Measurements from ENCODE around the gene C17orf107.
A peak's percentile ranks its signal among the peaks of the same experiment; 100 is the strongest.
"Not testable (repeated sequence)": the region's sequence is repeated elsewhere in the genome, so short reads cannot be mapped to it uniquely, and the experiment has no call there.

The C17orf107 gene

GRCh38 chr17:4908301-4908700 lies 9.0 kb downstream of the C17orf107 start:
- no peak overlapping the region for H2AK5ac ChIP-seq (ENCODE audit: low read length)
- H3K23ac ChIP-seq (ENCODE audit: low read length) = no peak overlapping the region
- peak overlapping the region; percentile 76 for H4K91ac ChIP-seq (ENCODE audit: low read depth, low read length)
- H4K12ac ChIP-seq (ENCODE audit: low read depth, low read length) = peak overlapping the region; percentile 14
- H2AFZ ChIP-seq (ENCODE audit: insufficient read depth, low read length, poor library complexity) = no peak overlapping the region
- H2BK120ac ChIP-seq (ENCODE audit: insufficient read depth, low read length, poor library complexity) = peak overlapping the region; percentile 50
- H3K9ac ChIP-seq (ENCODE audit: low read length) = no peak overlapping the region
- peak overlapping the region; percentile 39 for H3K4me2 ChIP-seq (ENCODE audit: low read length)
- peak overlapping the region; percentile 97 for H3K27ac ChIP-seq (ENCODE audit: low read depth, low read length)
- peaks cover 4% of the 10 kb centered on the region for H3K79me2 ChIP-seq (ENCODE audit: control insufficient read depth, insufficient read depth, low read length, poor library complexity)
- no peak overlapping the region for H3K4me3 ChIP-seq (ENCODE audit: low read depth, low read length)
- no peaks in the 10 kb centered on the region for H3K27me3 ChIP-seq (ENCODE audit: insufficient read depth, low read length)
- H4K8ac ChIP-seq (ENCODE audit: low read depth, low read length) = peak overlapping the region; percentile 56
- peak; percentile 81 to 85 for DNase-seq
- no peak overlapping the region for H3K14ac ChIP-seq (ENCODE audit: low read length)
- peaks cover 2% of the 10 kb centered on the region for H3K9me3 ChIP-seq (ENCODE audit: insufficient read depth, low read depth, low read length)
- H3K4ac ChIP-seq (ENCODE audit: low read depth, low read length) = no peak overlapping the region
- H3K79me1 ChIP-seq (ENCODE audit: low read length) = peaks cover 11% of the 10 kb centered on the region
- no peak overlapping the region for H2BK12ac ChIP-seq (ENCODE audit: low read length)
- H2BK5ac ChIP-seq (ENCODE audit: low read depth, low read length, poor library complexity) = peak overlapping the region; percentile 27
- H3K18ac ChIP-seq (ENCODE audit: low read length) = peak overlapping the region; percentile 49
- WGBS (ENCODE audit: extremely low coverage, insufficient coverage, insufficient read length) = no CpG with 5 or more reads among the region's 10 CpGs
- peaks cover 8 to 14% of the 10 kb centered on the region in 2 experiments for H3K4me1 ChIP-seq (ENCODE audit: control insufficient read depth in 1 of 2, insufficient read depth in 2 of 2, low read length in 2 of 2)
- H3K36me3 ChIP-seq (ENCODE audit: control insufficient read depth in 1 of 2, insufficient read depth in 2 of 2, low read length in 2 of 2) = no peaks in the 10 kb centered on the region

GRCh38 chr17:4908711-4909496 lies 9.6 kb downstream of the C17orf107 start:
- peak overlapping the region; percentile 75 for H3K14ac ChIP-seq (ENCODE audit: low read length)
- peak overlapping the region; percentile 49 for H3K18ac ChIP-seq (ENCODE audit: low read length)
- peak overlapping the region; percentile 99 for H2BK5ac ChIP-seq (ENCODE audit: low read depth, low read length, poor library complexity)
- peak overlapping the region; percentile 97 for H3K27ac ChIP-seq (ENCODE audit: low read depth, low read length)
- peak; percentile 95 to 96 for DNase-seq
- H3K4me1 ChIP-seq (ENCODE audit: control insufficient read depth in 1 of 2, insufficient read depth in 2 of 2, low read length in 2 of 2) = peaks cover 8 to 14% of the 10 kb centered on the region in 2 experiments
- peak overlapping the region; percentile 21 for H2AK5ac ChIP-seq (ENCODE audit: low read length)
- peak overlapping the region; percentile 95 for H4K8ac ChIP-seq (ENCODE audit: low read depth, low read length)
- peak overlapping the region; percentile 15 for H4K12ac ChIP-seq (ENCODE audit: low read depth, low read length)
- H3K79me2 ChIP-seq (ENCODE audit: control insufficient read depth, insufficient read depth, low read length, poor library complexity) = peaks cover 4% of the 10 kb centered on the region
- H3K79me1 ChIP-seq (ENCODE audit: low read length) = peaks cover 11% of the 10 kb centered on the region
- peaks cover 2% of the 10 kb centered on the region for H3K9me3 ChIP-seq (ENCODE audit: insufficient read depth, low read depth, low read length)
- H3K27me3 ChIP-seq (ENCODE audit: insufficient read depth, low read length) = no peaks in the 10 kb centered on the region
- H2BK120ac ChIP-seq (ENCODE audit: insufficient read depth, low read length, poor library complexity) = peak overlapping the region; percentile 87
- peak overlapping the region; percentile 3 for H2BK12ac ChIP-seq (ENCODE audit: low read length)
- no peak overlapping the region for H3K9ac ChIP-seq (ENCODE audit: low read length)
- peak overlapping the region; percentile 93 for H4K91ac ChIP-seq (ENCODE audit: low read depth, low read length)
- no peaks in the 10 kb centered on the region for H3K36me3 ChIP-seq (ENCODE audit: control insufficient read depth in 1 of 2, insufficient read depth in 2 of 2, low read length in 2 of 2)
- no CpG with 5 or more reads among the region's 20 CpGs for WGBS (ENCODE audit: extremely low coverage, insufficient coverage, insufficient read length)
- peak overlapping the region; percentile 38 for H3K4me3 ChIP-seq (ENCODE audit: low read depth, low read length)
- H3K23ac ChIP-seq (ENCODE audit: low read length) = no peak overlapping the region
- no peak overlapping the region for H3K4ac ChIP-seq (ENCODE audit: low read depth, low read length)
- no peak overlapping the region for H2AFZ ChIP-seq (ENCODE audit: insufficient read depth, low read length, poor library complexity)
- H3K4me2 ChIP-seq (ENCODE audit: low read length) = peak overlapping the region; percentile 39

- H3K4me3 ChIP-seq (ENCODE audit: low read depth, low read length) = no peak overlapping the region
- WGBS (ENCODE audit: extremely low coverage, insufficient coverage, insufficient read length) = no CpG with 5 or more reads among the region's 1 CpG
- H3K23ac ChIP-seq (ENCODE audit: low read length) = no peak overlapping the region
Measured at GRCh38 chr17:4913994-4914393, 14.7 kb downstream of the C17orf107 start.

GRCh38 chr17:4914551-4914950 lies 15.2 kb downstream of the C17orf107 start:
- not testable (repeated sequence) for H3K14ac ChIP-seq (ENCODE audit: low read length); DNase-seq; H3K4me1 ChIP-seq (ENCODE audit: control insufficient read depth in 1 of 2, insufficient read depth in 2 of 2, low read length in 2 of 2); H3K79me2 ChIP-seq (ENCODE audit: control insufficient read depth, insufficient read depth, low read length, poor library complexity); H3K18ac ChIP-seq (ENCODE audit: low read length); H3K23ac ChIP-seq (ENCODE audit: low read length); H3K36me3 ChIP-seq (ENCODE audit: control insufficient read depth in 1 of 2, insufficient read depth in 2 of 2, low read length in 2 of 2); H3K4me2 ChIP-seq (ENCODE audit: low read length); H2BK5ac ChIP-seq (ENCODE audit: low read depth, low read length, poor library complexity); H4K91ac ChIP-seq (ENCODE audit: low read depth, low read length); H4K12ac ChIP-seq (ENCODE audit: low read depth, low read length); H3K4ac ChIP-seq (ENCODE audit: low read depth, low read length); H3K9me3 ChIP-seq (ENCODE audit: insufficient read depth, low read depth, low read length); H4K8ac ChIP-seq (ENCODE audit: low read depth, low read length); H3K4me3 ChIP-seq (ENCODE audit: low read depth, low read length); H2BK120ac ChIP-seq (ENCODE audit: insufficient read depth, low read length, poor library complexity); H2AK5ac ChIP-seq (ENCODE audit: low read length); H2BK12ac ChIP-seq (ENCODE audit: low read length); H3K9ac ChIP-seq (ENCODE audit: low read length); H3K27ac ChIP-seq (ENCODE audit: low read depth, low read length); H3K27me3 ChIP-seq (ENCODE audit: insufficient read depth, low read length); H3K79me1 ChIP-seq (ENCODE audit: low read length); H2AFZ ChIP-seq (ENCODE audit: insufficient read depth, low read length, poor library complexity)
- no CpG with 5 or more reads among the region's 4 CpGs for WGBS (ENCODE audit: extremely low coverage, insufficient coverage, insufficient read length)

More at GRCh38 chr17:4913994-4914393, 14.7 kb downstream of the C17orf107 start:
- Histone ChIP-seq H3K14ac (ENCODE audit: low read length) (no peak overlapping the region), H4K12ac (ENCODE audit: low read depth, low read length) (no peak overlapping the region), H3K18ac (ENCODE audit: low read length) (no peak overlapping the region), H2AK5ac (ENCODE audit: low read length) (no peak overlapping the region), H2BK5ac (ENCODE audit: low read depth, low read length, poor library complexity) (no peak overlapping the region), H2AFZ (ENCODE audit: insufficient read depth, low read length, poor library complexity) (no peak overlapping the region), H3K36me3 (ENCODE audit: control insufficient read depth in 1 of 2, insufficient read depth in 2 of 2, low read length in 2 of 2) (no peaks in the 10 kb centered on the region), H3K9me3 (ENCODE audit: insufficient read depth, low read depth, low read length) (no peaks in the 10 kb centered on the region), H3K79me2 (ENCODE audit: control insufficient read depth, insufficient read depth, low read length, poor library complexity) (peaks cover 2% of the 10 kb centered on the region), H2BK12ac (ENCODE audit: low read length) (no peak overlapping the region), H3K27me3 (ENCODE audit: insufficient read depth, low read length) (no peaks in the 10 kb centered on the region), H2BK120ac (ENCODE audit: insufficient read depth, low read length, poor library complexity) (no peak overlapping the region), H4K8ac (ENCODE audit: low read depth, low read length) (no peak overlapping the region), H3K79me1 (ENCODE audit: low read length) (peaks cover 4% of the 10 kb centered on the region), H3K27ac (ENCODE audit: low read depth, low read length) (no peak overlapping the region), H3K4me1 (ENCODE audit: control insufficient read depth in 1 of 2, insufficient read depth in 2 of 2, low read length in 2 of 2) (peaks cover 5 to 8% of the 10 kb centered on the region in 2 experiments), H3K4ac (ENCODE audit: low read depth, low read length) (no peak overlapping the region), H3K4me2 (ENCODE audit: low read length) (no peak overlapping the region), H3K9ac (ENCODE audit: low read length) (no peak overlapping the region), H4K91ac (ENCODE audit: low read depth, low read length) (no peak overlapping the region)
- no peak for DNase-seq

All from trophoblast cell (in vitro differentiated cells and primary cell).